Stimulated activated naive CD8-positive, alpha-beta T cell treated with anti-CD3 and anti-CD28 coated beads, Interleukin-15, Interleukin-2, amounts not matched to agents 100 ng/mL and 50 ng/mL, for 24 hours (primary cell): Measurements from ENCODE around the gene FAM53A.

Source experiments
- H3K27ac Mint-ChIP-seq: one replicate; pipeline ENCODE4 v1.8.0; 2021; ENCODE audit warnings: mild to moderate bottlenecking, mixed read lengths
- H3K27me3 Mint-ChIP-seq: one replicate; pipeline ENCODE4 v1.8.0; 2021; ENCODE audit warnings: mixed read lengths
- H3K36me3 Mint-ChIP-seq: one replicate; pipeline ENCODE4 v1.8.0; 2021; ENCODE audit warnings: low read depth, mixed read lengths
- H3K4me1 Mint-ChIP-seq: one replicate; pipeline ENCODE4 v1.8.0; 2021; ENCODE audit warnings: low read depth, mixed read lengths
- H3K4me3 Mint-ChIP-seq: one replicate; pipeline ENCODE4 v1.8.0; 2021; ENCODE audit warnings: mild to moderate bottlenecking, mixed read lengths
- H3K9me3 Mint-ChIP-seq: one replicate; pipeline ENCODE4 v1.8.0; 2021; ENCODE audit warnings: mixed read lengths

FAM53A gene

DNA sequence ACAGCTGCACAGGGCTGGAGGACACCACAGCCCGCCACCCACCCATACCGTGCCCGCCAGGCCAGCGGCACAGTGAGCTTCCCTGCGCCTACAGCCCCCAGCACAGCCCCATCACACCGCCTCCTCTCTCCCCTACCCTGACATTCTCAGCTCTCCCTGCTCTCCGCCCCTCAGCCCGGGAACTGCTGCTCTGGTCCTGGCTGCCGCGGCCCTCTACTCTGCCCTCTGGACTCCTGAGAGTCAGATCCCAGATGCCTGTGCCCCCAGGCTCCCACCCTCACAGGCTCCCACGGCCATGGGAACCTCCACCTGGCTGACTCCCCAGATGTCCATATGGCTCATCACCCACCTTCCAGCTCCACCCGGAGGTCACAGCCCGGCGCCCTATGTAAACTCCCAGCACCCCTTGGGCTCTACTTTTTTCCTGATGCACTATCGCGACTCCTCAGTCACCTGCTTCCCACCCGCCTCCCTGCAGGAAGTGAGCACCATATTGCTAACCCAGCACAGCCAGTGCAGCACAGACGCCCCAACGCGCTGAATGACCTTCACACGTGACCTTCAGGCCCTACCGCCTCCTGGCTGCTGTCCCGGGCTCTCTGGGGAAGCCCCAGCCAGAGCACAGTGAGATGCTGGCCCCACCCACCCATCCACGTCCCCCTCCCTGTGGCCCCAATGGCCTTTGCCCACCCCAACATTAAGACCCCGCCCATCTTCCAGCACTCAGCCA lies 23.0 kb downstream of the FAM53A start:
- Mint-ChIP-seq H3K4me1 (no peaks in the 10 kb centered on the region), H3K27ac (no peak overlapping the region), H3K27me3 (no peaks in the 10 kb centered on the region), H3K36me3 (no peaks in the 10 kb centered on the region), H3K4me3 (no peak overlapping the region), H3K9me3 (no peaks in the 10 kb centered on the region)

DNA sequence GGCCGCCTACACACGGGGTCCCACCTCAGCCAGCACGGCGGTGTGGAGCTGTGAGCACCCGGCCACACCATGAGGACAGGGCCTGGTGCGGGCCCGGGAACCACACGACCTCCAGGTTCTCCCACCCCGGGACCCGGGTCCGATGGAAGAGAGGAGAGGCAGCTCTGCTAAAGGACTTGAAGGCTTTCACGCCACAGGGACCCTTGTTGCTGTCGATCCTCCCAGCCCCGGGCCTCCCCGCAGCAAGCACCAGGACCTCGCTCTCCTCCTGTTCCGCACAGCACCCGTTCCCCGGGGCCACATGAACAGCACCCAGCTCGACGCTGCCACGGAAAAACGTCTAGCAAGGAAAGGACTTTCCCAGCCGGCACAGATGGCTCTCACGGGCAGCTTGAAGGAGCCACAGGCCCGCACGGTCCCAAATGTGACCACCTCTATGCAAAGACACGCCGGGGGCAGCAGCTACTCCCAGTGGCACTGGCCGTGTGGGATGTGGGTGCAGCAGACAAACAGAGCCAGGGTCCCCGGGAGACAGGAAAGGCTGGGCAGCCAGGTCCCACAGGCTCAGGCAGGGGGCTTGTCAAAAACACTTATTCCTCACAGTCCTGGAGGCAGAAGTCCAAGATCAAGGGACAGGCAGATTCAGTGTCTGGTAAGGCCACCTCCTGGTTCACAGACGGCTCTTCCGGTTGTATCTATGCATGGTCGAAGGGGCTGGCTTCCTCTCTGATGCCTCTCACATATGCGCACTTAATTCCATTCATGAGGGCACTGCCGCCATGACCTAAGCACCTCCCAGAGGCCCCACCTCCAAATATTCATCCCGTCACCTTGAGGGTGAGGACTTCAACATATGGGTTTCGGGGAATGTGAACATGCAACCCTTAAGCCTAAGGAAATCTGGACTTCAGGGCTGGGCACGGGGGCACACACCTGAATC lies 24.7 kb downstream of the FAM53A start:
- no peaks in the 10 kb centered on the region for H3K27me3 Mint-ChIP-seq
- no peak overlapping the region for H3K4me3 Mint-ChIP-seq
- no peaks in the 10 kb centered on the region for H3K9me3 Mint-ChIP-seq
- H3K36me3 Mint-ChIP-seq, result no peaks in the 10 kb centered on the region
- H3K27ac Mint-ChIP-seq, result no peak overlapping the region
- no peaks in the 10 kb centered on the region for H3K4me1 Mint-ChIP-seq

DNA sequence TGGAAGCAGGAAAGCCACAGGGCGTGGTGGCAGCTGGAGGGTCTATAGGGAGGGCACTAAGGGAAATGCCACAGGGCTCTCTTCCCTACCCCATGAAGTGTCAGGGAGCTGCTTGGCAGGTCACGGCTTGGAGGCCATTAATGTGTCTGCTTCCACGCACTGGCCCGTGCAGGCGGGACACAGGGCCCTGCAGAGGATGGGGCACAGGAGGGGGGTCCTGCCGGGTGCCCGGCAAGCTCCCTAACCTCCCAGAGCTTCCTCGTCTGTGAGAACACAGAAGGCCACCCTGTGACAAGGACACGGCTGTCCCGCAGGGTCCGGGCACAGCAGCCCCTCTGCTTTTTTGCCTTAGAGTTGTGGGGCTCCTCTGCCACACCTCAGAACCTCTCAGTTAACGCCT lies 25.5 kb downstream of the FAM53A start:
- no peaks in the 10 kb centered on the region for H3K9me3 Mint-ChIP-seq
- no peak overlapping the region for H3K4me3 Mint-ChIP-seq
- no peaks in the 10 kb centered on the region for H3K27me3 Mint-ChIP-seq
- no peaks in the 10 kb centered on the region for H3K4me1 Mint-ChIP-seq
- H3K27ac Mint-ChIP-seq, result no peak overlapping the region
- H3K36me3 Mint-ChIP-seq, result no peaks in the 10 kb centered on the region

GRCh38 chr4:1658146-1658545 lies 26.0 kb downstream of the FAM53A start:
- H3K4me3 Mint-ChIP-seq, result no peak overlapping the region
- H3K27ac Mint-ChIP-seq, result no peak overlapping the region
- no peaks in the 10 kb centered on the region for H3K4me1 Mint-ChIP-seq
- H3K27me3 Mint-ChIP-seq, result no peaks in the 10 kb centered on the region
- H3K9me3 Mint-ChIP-seq, result no peaks in the 10 kb centered on the region
- H3K36me3 Mint-ChIP-seq, result no peaks in the 10 kb centered on the region

DNA sequence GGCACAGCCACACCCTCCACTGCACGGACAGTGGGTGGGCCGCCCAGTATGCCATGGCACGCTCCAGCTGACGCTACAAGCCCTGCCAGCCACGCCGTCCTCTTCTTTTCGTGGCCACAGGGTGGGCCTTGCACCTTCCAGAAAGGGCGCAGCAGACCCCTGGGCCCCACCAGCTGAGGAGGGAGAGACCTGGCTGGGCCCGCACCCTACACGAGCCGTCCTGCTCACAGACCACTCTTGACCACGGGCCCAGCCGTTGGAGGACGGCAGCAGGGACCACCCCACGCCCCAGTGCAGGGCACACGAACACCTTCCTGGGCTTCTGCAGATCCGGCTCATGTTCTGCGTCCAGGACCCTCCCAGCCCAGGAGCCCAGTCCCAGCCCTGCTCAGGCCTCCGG lies 27.1 kb downstream of the FAM53A start:
- Mint-ChIP-seq H3K36me3 (no peaks in the 10 kb centered on the region), H3K27me3 (no peaks in the 10 kb centered on the region), H3K4me3 (no peak overlapping the region), H3K9me3 (no peaks in the 10 kb centered on the region), H3K27ac (no peak overlapping the region), H3K4me1 (no peaks in the 10 kb centered on the region)

DNA sequence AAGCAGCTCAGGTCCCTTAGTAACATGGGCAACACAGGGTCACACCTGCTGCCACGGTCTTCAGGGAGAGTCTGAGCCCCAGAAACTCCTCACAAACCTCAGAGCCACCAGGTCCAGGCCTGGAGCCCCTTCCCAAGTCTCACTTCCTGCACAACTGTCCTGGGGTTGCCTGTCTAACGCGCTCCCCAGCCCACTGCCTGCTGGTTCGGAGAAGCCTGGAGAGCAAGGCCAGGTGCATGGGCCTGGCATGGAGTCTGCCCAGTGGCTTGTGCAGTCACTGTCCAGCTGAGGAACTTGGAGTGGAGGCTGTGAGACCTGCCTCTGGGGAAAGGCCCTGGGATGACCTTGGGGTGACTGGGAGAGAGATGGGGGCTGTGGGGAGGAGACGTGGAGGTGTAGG lies 28.0 kb downstream of the FAM53A start:
- no peak overlapping the region for H3K27ac Mint-ChIP-seq
- H3K27me3 Mint-ChIP-seq, result no peaks in the 10 kb centered on the region
- H3K36me3 Mint-ChIP-seq, result no peaks in the 10 kb centered on the region
- H3K4me1 Mint-ChIP-seq, result no peaks in the 10 kb centered on the region
- no peak overlapping the region for H3K4me3 Mint-ChIP-seq
- H3K9me3 Mint-ChIP-seq, result no peaks in the 10 kb centered on the region

DNA sequence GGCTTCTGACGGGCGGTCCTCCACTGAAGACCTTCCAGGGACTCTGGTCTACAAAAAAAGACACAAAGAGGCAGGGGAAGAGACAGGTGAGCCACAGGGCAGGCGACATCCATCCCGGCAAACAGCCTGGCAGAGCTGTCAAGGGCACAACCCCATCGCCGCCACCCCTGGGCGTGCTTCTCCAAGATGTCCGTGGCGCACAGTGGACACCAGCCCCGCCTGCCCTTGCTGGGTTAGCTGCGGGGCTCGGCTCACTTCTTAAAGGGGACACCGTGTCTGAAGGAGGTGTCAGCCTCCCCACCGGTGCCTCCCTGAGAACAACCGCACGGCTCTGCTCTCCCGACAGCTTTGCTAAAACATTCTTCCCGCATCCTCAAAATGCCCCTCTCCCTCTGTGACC lies 28.4 kb downstream of the FAM53A start:
- H3K27me3 Mint-ChIP-seq, result no peaks in the 10 kb centered on the region
- H3K36me3 Mint-ChIP-seq, result no peaks in the 10 kb centered on the region
- H3K4me3 Mint-ChIP-seq, result no peak overlapping the region

DNA sequence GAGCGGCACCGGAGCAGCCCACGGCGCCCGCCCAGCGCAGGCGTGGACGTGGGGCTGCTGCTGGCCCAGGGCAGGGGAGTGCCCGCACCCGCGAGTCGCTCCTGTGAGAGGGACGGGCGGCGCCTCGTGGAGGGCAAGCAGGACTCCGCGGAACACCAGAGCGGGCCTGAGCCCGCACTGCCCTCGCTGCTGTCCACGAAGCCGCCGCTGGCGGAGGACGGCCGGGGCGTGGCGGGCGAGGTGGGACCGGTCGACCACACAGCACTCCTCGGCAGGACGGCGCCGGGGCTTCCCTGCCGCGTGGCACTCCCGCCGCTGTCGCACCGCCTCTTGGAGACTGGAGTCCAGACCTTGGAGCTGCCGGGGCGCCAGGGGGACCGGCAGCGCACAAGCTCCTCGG lies 29.0 kb downstream of the FAM53A start:
- Mint-ChIP-seq H3K27me3 (no peaks in the 10 kb centered on the region), H3K9me3 (no peaks in the 10 kb centered on the region), H3K4me3 (no peak overlapping the region), H3K4me1 (no peaks in the 10 kb centered on the region), H3K36me3 (no peaks in the 10 kb centered on the region), H3K27ac (no peak overlapping the region)

More for the DNA sequence above, 28.4 kb downstream of the FAM53A start:
- Mint-ChIP-seq H3K9me3 (no peaks in the 10 kb centered on the region), H3K27ac (no peak overlapping the region), H3K4me1 (no peaks in the 10 kb centered on the region)

DNA sequence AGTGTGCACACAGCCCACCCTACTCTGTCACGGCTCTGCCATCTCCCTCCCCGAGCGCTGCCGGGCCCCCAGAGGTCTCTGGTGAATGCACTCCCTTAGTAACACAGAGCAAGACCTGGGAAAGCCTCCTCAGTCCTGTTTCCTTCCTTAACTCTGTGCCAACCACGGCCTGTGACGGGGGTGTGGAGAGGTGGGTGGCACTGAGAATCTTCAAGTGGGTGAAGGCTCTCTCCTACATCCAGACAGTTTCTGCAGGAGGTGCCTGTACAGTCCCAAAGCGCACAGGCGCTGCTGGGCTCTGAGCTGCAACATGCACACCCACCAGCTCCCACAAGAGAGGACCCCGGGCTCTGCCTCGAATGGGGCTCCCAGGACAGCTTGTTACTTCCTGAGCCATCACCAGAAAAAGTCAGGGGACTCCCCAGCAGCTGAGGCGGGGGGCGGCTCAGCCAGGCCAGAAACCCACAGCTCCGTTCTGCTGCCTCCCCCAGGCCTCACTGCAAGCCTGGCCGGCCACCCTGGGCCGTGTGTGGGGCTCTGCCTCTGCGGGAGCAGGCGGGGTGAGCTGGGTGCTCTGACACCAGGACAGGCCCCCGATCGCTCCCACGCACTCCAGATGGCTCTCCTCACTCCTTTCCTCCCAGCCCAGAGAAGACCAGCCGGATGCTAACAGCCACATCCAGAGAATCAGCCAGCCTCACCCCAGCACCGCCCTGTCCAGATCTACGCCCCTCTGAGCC lies 29.7 kb downstream of the FAM53A start:
- no peaks in the 10 kb centered on the region for H3K27me3 Mint-ChIP-seq
- H3K4me3 Mint-ChIP-seq, result no peak overlapping the region
- H3K36me3 Mint-ChIP-seq, result no peaks in the 10 kb centered on the region
- no peak overlapping the region for H3K27ac Mint-ChIP-seq
- no peaks in the 10 kb centered on the region for H3K9me3 Mint-ChIP-seq
- H3K4me1 Mint-ChIP-seq, result no peaks in the 10 kb centered on the region

DNA sequence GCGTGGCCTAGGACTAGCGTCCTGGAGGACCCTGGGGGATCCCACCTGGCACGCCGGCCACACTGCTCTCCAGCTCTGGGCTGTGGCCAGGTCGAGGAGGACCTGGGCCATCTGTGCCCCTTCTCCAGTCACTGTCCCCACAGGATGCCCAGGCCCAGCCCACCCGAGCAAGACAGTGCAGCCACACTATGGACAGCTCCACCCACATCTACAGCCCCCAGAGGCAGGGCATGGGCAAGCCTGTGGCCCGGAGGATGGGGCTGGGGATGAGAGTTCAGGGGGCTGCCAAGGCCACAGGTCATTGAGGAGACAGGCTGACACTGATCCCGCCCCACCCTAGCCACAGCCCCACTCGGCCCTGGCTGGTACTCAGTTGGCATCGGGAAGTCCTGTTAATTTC lies 30.3 kb downstream of the FAM53A start:
- Mint-ChIP-seq H3K27ac (no peak overlapping the region), H3K36me3 (no peaks in the 10 kb centered on the region), H3K4me3 (no peak overlapping the region), H3K9me3 (no peaks in the 10 kb centered on the region), H3K27me3 (no peaks in the 10 kb centered on the region), H3K4me1 (no peaks in the 10 kb centered on the region)

DNA sequence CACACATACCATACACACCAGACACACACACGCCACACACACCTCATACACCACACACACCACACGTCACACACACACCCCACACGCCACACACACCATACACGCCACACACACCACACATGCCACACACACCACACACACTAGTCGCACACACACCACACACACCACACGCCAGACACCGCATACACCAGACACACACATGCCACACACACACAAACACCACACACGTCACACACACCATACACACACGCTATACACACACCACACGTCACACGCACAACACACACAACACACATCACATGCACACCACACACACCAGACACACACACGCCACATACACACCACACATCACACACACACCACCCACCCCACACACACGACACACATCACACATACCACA lies 32.0 kb downstream of the FAM53A start:
- no peaks in the 10 kb centered on the region for H3K9me3 Mint-ChIP-seq

GRCh38 chr4:1651609-1652008 lies 32.5 kb downstream of the FAM53A start:
- H3K4me3 Mint-ChIP-seq, result no peak overlapping the region
- no peaks in the 10 kb centered on the region for H3K27me3 Mint-ChIP-seq
- H3K9me3 Mint-ChIP-seq, result no peaks in the 10 kb centered on the region
- H3K27ac Mint-ChIP-seq, result no peak overlapping the region
- no peaks in the 10 kb centered on the region for H3K4me1 Mint-ChIP-seq
- H3K36me3 Mint-ChIP-seq, result no peaks in the 10 kb centered on the region

More for the DNA sequence above, 32.0 kb downstream of the FAM53A start:
- Mint-ChIP-seq H3K27ac (no peak overlapping the region), H3K4me1 (no peaks in the 10 kb centered on the region), H3K36me3 (no peaks in the 10 kb centered on the region), H3K27me3 (no peaks in the 10 kb centered on the region), H3K4me3 (no peak overlapping the region)

- Mint-ChIP-seq H3K4me1 (no peaks in the 10 kb centered on the region), H3K27ac (no peak overlapping the region), H3K4me3 (no peak overlapping the region), H3K9me3 (no peaks in the 10 kb centered on the region), H3K36me3 (no peaks in the 10 kb centered on the region), H3K27me3 (no peaks in the 10 kb centered on the region)
Measured at GRCh38 chr4:1648962-1649361, 35.2 kb downstream of the FAM53A start.

DNA sequence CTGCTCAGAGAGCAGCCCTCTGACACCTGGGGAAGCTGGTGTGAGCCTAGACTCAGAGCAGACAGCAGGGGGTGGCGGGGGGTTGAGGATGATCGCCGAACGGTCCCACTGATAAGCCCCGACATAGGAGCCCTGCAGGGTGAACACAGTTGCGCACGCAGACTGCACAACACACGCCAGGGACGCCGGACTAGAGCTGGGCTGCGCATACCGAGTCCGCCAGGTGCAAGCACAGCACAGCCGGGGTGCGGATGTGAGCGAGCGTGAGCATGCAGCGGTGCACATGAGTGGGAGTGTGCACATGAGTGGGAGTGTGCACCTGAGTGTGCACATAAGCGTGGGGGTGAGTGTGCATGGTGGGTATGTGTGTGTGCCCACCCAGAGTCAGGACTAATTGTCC lies 36.7 kb downstream of the FAM53A start:
- Mint-ChIP-seq H3K27me3 (no peaks in the 10 kb centered on the region), H3K9me3 (no peaks in the 10 kb centered on the region), H3K36me3 (no peaks in the 10 kb centered on the region), H3K4me1 (no peaks in the 10 kb centered on the region), H3K27ac (no peak overlapping the region), H3K4me3 (no peak overlapping the region)

DNA sequence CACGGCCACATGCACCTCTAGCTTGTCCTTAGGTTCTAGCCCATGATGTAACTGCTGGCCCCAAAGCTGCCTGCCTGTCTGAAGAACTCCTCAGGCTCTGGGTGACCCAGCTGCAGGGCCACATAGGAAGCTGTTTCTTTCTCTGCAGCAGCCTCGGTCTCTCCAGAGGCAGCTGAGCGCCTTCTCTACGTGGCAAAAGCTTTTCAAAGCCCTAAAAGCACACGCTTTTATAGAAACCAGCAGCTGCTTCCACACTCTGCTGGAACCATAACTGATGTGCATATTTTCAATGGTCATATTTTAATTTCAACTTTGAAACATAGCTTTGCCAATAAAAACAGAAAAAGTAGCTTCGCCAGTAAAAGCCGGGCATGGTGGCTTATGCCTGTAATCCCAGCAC lies 37.4 kb downstream of the FAM53A start:
- H3K27me3 Mint-ChIP-seq, result no peaks in the 10 kb centered on the region
- H3K4me1 Mint-ChIP-seq, result no peaks in the 10 kb centered on the region
- H3K9me3 Mint-ChIP-seq, result no peaks in the 10 kb centered on the region
- no peak overlapping the region for H3K27ac Mint-ChIP-seq
- H3K4me3 Mint-ChIP-seq, result no peak overlapping the region
- no peaks in the 10 kb centered on the region for H3K36me3 Mint-ChIP-seq
